Activated naive CD4-positive, alpha-beta T cell treated with anti-CD3 and anti-CD28 coated beads, Interleukin-2, amount 10 ng/mL, durations not matched to agents 5 hours and 36 hours (primary cell): ENCODE data around the gene MYMK. TPM values are rescaled to one million over a fixed set of nuclear protein-coding genes. Genes with fewer than 3 reads are reported as not detected.

Experiments used
- total RNA-seq, 2 experiments: library from RNA; stranded (reverse); gene quantifications; one replicate each; pipeline ENCODE4 v1.2.3, GENCODE V29; 2021

MYMK gene, protein sequence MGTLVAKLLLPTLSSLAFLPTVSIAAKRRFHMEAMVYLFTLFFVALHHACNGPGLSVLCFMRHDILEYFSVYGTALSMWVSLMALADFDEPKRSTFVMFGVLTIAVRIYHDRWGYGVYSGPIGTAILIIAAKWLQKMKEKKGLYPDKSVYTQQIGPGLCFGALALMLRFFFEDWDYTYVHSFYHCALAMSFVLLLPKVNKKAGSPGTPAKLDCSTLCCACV
- total RNA-seq, result not detected

DNA sequence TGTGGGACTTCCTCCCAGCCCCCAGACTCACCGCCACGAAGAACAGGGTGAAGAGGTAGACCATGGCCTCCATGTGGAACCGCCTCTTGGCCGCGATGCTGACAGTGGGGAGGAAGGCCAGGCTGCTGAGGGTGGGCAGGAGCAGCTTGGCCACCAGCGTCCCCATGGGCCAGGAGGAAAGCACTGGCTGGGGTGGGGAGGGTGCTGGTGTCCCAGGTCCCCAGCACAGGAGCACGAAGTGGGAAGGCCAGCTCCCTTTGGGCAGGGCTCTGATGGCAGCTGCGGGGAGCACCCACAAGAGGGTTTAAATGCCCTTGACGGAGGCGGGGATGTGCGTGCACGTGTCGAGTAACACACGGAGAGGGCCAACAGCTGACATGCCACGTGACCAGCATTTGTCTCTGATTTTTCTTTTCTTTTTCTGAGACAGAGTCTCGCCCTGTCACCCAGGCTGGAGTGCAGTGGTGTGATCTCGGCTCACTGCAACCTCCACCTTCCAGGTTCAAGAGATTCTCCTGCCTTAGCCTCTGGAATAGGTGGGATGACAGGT is at the start of gene MYMK:
MYMK (minus strand) TSS at position 281 of the 550 bp plus-strand sequence; CDS start at position 166, 115 bp downstream.

DNA sequence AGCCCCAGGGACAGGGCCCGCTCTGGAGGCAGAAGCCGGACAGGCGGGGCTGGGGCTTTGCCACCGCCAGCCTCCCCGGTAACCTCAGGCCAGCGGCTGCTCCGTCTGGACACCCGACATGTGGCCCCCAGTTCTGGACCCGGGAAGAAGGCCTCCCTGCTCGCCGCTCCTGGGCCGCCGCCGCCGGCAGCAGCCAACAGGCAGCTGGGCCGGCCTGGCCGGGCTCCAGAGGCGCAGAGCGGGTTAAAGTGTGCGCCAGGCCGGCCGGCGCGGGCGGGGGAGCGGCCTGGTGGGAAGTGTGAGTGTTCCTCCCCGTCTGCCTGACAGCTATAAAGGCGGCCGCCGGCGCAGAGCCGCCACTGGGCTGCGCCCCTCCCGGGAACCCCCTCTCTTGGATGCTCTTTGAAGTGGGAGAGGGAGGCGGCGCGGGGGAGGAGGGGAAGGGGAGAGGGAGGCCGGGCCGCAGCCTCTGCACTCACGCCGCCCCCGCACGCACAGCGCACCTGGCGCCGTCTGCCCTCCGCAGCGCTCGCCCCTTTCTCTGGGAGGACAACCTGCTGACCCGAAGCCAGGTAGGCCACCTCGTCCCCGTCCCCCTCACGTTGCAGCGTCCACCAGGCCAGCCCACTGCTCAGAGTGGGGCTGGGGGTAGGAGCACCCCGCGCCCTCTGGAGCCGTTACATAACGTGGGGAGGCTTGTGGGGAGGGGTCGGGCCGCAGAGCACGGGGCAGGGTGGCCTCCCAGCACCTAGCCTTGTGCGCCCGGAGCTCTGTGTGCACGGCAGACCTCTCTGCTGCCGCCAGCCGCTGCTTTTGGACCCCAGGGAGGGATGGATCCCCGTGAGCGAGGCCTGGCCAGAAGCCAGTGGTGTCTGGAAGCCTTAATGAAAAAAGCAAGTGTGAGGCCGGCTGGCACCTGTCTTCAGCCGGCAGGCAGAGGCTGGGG is 9.9 kb upstream of the MYMK start, which contains the start of gene ADAMTSL2:
ADAMTSL2 (plus strand) TSS at position 359 of the 946 bp plus-strand sequence. CDS start 2,009 bp downstream, outside the sequence.

DNA sequence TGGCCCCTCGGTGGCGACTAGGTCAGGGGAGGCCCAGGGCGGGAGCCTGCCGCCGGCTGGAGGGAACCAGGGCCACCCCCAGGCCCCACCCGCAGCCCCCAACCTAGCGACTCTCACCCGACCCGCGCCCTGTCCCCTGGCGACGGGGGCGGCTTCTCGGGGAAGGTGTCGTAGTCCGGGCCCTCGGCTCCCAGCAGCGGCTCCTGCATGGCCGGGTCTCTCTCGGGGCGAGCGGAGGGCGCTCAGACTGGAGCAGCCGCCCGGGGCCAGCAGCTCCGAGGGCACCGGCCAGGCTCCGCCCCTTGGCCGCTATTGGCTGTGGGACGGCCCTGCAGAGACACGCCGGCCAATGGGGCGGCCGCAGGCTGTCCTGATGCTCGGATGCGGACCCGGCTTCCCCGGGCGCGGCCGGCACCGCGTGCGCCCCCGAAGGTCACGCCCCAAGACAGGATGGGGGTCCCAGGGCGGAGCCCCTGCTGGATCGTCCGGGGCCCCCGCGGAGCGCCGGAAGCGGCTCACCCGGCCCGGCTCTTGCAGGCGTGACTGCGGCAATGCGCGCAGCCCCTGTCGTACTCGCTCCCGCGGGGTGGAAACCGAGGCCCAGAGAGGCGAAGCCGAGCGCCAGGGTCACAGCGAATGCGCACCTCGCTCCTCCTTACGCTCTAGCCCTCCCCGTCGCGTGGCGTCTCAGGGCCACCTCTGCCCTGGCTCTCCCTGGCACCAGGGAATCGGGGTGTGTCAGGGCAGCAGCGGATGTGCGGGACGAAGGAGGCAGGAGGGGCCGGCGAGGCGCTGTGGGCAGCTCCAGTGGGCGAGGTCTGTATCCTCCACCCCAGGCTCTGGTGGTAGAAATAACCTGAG is 45.7 kb downstream of the MYMK start, which contains the start of gene SLC2A6:
SLC2A6 (minus strand) TSS at position 249 of the 861 bp plus-strand sequence; CDS start at position 209, 40 bp downstream.

Other genes with a start within 250 kb of the MYMK start
- under 1 TPM; 0.22 to 0.50 TPM for gene ABO, start 249.8 kb downstream of the MYMK start, total RNA-seq
- 10 to 100 TPM; 17.0 to 17.9 TPM for gene SURF6, start 188.8 kb downstream of the MYMK start, total RNA-seq
- gene MED22, start 176.8 kb downstream of the MYMK start, total RNA-seq, result 10 to 100 TPM; 22.9 to 23.1 TPM
- gene RPL7A, start 176.7 kb downstream of the MYMK start, total RNA-seq, result 1,000 to 10,000 TPM; 2,499 to 2,534 TPM
- 10 to 100 TPM; 38.3 to 40.0 TPM for gene SURF1, start 168.5 kb downstream of the MYMK start, total RNA-seq
- gene SURF2, start 168.4 kb downstream of the MYMK start, total RNA-seq, result 10 to 100 TPM; 15.1 to 16.5 TPM
- 100 to 1,000 TPM; 127 to 138 TPM for gene SURF4, start 148.9 kb downstream of the MYMK start, total RNA-seq
- gene STKLD1, start 148.6 kb downstream of the MYMK start, total RNA-seq, result 1 to 10 TPM; 1.0 to 1.1 TPM
- gene REXO4, start 106.9 kb downstream of the MYMK start, total RNA-seq, result 10 to 100 TPM; 22.1 to 27.4 TPM
- gene ADAMTS13, start 102.6 kb downstream of the MYMK start, total RNA-seq, result 1 to 10 TPM; 1.6 to 1.7 TPM
- 1 to 10 TPM; 1.6 to 1.9 TPM for gene CACFD1, start 65.0 kb downstream of the MYMK start, total RNA-seq
- 1 to 10 TPM; 3.0 TPM for gene SLC2A6, start 45.9 kb downstream of the MYMK start, total RNA-seq
- not detected for gene ADAMTSL2, start 9.7 kb upstream of the MYMK start, total RNA-seq
- gene FAM163B, start 84.4 kb upstream of the MYMK start, total RNA-seq, result not detected
- gene DBH, start 111.4 kb upstream of the MYMK start, total RNA-seq, result not detected
- 1 to 10 TPM; 4.3 to 5.2 TPM for gene SARDH, start 213.4 kb upstream of the MYMK start, total RNA-seq